T-helper 2 cell treated with Interferon-gamma antibody and Interleukin-4, amounts not matched to agents 100 ng/mL and 5 ng/mL, for 36 hours (primary cell): Measurements from ENCODE around the gene GPR152. TPM values are rescaled to one million over a fixed set of nuclear protein-coding genes. Genes with fewer than 3 reads are reported as not detected.

Experiments
- intact Hi-C: fragments of 100-400 bp; cut with micrococcal nuclease; formaldehyde crosslinking; loops from one replicate; pipeline ENCODE4 v1.15.1; 2023
- total RNA-seq: library from RNA; stranded (reverse); gene quantifications from 2 replicates; pipeline ENCODE4 v1.2.3, GENCODE V29; 2022

The GPR152 gene
- total RNA-seq, 1 donor from 2014 or later: not detected

DNA sequence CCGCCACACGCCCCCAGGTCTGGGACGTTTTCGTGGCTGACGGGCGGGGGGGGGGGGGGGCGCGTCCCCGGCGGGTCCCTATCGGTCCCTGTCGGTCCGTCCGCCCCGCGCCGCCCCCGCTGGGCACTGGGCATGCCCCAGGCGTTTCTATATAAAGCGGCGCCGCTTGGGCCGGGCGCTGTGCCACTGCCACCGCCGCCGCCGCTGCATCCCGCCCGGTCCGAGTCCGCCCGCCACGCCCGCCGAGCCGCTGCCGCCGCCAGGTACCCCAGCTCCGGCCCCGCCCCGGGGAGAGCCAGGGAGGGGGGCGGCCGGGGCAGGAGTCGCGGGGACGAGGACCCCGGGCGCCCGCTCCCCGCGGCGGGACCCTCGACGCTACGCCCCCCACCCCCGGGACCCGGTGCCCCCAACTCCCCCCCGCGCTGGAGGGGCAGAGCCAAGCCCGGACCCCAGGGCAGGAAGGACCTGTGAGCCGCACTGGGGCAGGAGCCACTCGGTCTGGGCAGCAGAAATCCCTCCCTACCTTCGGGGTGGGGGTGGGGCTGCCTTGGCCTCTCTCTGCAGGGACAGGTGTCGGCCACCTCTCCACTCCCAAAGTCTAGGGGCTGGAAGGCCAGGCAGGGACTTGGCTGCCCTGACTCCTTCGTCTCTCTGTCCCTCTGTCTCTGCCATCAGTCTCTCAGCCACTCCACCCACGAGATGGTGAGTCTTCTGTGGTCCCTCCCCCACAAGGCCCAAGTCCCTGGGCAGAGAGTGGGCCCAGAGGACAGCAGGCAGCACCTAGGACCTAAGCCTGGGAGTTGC is 36.8 kb downstream of the GPR152 start, which contains the start of gene CARNS1:
Gene CARNS1 (plus strand): TSS at position 178 of the 804 bp plus-strand sequence. CDS start 522 bp downstream, at position 700.
- intact Hi-C loops: no loop called here

DNA sequence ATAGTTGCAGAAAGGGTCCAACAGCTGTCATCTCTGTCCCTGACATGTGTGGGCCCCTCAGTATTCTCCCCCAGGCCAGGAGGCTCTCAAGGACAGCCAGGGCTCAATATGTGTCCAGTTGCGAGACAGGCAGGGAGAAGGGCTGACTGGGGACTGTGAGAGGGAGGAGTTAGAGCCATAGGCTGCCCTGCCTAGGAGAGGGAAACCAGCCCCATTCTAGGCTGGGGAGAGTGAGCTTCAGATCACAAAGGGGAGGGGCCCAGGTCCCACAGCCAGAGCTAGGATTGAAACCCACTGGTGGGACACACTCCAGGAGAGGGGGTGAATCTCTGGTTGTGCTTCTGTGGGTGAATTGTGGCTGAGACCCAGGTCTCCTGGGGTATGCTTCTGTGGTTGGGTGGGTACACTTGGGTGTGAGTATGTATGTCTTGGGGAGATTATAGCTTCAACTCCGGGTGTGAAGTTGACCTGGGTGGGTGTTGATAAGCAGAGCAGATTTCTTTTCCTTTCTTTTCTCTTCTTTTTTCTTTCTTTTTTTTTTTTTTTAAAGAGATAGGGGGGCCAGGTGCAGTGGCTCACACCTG is 39.2 kb downstream of the GPR152 start:
- intact Hi-C loops: no loop called here

DNA sequence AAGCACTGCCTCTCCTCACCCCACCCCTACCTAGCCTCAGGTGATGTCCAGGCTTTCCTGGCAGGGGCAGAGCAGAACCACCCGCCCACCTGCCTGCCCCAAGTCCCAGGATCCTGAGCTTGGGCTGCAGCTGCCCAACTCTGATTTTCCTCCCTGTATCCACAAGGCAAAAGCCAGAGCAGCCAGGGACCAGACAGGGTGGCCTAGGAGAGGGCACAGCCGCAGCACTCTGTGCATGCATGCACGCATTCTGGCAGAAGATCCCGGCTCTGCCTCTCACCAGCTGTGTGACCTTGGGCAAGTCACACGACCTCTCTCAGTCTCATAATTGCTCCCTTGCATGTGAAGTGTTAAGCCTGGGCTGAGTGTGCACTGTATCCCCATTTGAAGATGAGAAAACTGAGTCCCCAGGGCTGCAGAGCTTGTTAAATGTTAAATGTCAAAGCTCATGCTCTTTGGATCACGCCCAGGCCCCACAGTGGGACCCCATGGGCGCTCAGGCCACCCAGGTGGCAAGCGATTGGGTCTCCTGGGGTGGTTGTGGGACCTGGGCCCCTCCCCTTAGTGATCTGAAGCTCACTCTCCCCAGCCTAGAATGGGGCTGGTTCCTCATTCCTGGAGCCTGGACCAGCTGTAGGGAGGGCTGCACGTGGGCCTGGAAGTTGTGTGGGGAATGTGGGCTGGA is 39.9 kb downstream of the GPR152 start:
- intact Hi-C loops: no loop called here

DNA sequence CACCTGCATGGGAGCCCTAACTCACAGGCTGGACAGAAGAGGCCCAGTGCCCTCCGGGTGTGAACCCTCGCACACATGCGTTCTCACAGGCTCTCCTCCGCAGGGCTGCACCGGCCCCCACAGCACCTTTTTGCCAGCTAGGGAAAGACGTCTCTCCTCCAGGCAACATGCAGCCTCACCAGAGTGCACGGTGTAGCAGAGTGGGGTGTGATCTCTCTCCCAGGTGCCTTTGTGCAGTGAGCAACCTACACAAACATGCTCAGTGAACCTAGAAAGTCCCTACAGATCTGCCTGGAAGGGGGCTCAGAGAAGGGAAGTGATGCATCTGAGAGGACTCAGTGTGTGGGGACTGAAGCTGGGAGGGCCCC is 40.8 kb downstream of the GPR152 start:
- intact Hi-C loops: no loop called here

DNA sequence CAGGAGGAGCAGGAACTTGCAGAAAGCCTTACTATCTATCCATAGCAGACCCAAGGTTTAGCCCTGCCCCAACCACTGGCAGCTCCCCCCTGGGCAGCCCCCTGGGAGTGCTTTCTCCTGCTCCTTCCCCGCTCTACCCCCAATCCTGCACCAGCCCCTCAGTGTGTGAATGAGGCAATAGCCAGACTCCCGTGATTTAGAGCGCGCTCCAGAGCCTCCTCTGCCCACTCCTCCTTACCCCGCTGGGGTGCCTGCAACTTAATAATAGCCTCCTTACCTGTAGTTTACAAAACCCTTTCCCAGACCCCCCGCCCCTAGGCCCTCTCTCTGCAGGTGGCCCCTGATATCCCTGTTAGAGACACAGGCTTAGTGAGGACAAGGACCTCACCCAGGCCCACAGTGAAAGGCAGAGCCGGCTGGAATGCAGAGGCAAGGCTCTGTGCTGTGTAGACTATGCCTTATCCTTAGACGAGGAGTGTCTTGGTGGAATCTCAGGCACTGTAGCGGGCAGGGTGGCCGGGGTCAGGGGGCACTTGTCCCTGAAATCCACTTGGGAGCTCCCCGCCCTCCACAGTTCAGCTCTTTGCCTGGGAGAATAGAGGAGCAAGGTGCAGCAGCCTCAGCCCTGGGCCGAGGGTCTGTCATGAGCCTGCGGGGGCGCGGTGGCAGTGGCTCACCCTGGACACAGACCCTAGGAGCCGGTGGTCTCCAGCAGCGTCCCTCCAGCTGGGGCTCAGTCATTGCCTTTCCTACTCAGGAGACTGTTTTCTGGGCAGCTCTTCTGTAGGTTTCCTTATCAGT is 41.3 kb downstream of the GPR152 start:
- intact Hi-C loops: no loop called here

DNA sequence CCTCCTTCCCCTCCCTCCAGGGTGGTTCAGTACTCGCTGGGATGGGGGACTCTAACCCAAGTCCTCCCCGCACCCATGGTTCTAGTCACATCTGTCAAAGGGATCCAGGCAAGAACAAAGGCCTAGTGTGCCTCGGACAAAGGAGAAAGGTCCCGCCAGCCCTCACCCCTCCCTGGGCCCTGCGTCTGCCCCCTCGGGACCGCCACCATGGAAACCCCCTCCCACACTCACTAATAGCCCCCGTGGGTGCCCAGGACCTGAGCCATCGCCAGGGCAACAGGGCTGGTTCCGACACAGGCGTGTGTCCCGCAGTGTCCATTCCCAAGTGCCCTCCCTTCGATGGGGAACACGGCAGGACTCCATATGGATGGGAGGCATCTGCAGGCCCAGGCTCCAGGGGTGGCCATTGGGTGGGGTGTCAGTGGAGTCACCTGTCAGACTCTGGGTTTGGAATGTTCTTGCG is 42.1 kb downstream of the GPR152 start:
- intact Hi-C loops: no loop called here

DNA sequence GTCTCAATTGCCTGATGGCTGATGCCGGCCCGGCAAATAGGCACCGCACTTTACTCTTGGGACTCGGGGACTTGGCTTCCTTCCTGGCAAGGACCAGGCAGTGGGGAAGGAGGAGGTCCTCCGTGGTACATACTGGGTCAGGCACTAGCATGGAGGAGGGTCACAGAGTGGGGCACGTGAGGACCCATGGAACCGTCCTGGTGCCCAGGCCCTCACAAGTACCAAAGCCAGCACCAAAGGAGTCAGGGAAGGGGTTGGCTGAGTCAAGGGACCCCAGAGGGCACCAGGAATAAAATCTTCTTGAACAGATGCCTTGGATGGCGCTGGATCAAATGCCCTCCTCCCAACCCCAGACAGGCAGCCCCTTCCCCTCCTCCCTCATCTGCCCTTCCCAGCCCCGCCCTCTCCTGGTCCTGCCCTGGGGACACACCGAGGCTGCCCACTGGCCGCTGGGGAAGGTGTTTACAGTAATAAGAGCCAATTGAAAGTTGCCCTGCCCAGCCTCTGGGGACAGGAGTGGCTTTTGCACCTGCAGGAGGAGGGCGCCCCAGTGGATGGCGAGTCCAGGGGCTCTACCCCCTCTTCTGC is 42.7 kb downstream of the GPR152 start:
- intact Hi-C loops: no loop called here

DNA sequence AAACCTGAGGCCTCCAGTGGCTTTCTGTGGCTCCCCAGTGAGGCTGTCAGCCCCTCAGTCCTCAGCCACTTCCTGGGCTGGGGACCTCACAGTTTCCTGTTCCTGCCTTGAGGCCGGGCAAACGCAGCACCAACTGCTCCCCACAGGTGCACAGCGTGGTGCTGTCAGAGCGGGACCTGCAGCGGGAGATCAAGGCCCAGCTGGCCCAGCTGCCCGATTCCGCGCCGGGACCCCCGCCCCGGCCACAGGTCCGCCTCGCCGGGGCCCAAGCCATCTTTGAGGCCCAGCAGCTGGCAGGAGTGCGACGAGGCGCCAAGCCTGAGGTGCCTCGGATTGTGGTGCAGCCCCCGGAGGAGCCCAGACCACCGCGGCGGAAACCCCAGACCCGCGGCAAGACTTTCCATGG is 43.3 kb downstream of the GPR152 start:
- intact Hi-C loops: no loop called here

DNA sequence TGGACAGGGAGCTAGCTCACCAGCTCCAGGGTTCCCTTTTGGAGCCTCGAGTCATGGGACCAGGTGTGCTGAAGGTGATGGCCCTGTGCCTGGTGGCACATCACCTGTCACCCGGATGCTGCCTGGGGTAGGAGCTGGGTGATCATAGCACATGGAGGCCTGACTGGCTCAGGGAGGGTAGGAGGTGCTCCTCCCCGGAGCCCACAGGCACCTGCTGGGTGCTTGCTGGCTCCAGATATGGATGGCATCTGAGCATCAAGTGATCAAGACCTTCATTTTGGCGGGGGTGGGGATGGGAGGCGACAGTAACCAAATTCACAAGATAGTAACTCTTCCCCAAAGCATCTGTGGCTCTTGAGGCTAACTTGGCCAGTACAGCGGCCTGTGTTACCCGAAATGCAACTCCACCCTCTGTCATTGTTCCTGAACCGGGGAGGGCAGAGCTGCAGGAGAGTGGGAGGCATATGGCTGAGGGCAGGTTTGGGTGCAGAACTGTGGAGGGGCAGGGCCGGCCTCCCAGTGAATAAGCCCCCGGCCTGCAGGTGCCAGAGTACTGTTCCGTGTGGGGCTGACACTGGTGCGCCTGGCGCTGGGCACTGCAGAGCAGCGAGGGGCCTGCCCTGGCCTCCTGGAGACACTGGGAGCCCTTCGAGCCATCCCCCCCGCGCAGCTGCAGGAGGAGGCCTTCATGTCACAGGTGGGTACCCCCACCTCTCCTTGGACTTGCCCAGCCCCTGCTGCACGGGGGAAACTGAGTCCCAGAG is 43.9 kb downstream of the GPR152 start:
- intact Hi-C loops: no loop called here

DNA sequence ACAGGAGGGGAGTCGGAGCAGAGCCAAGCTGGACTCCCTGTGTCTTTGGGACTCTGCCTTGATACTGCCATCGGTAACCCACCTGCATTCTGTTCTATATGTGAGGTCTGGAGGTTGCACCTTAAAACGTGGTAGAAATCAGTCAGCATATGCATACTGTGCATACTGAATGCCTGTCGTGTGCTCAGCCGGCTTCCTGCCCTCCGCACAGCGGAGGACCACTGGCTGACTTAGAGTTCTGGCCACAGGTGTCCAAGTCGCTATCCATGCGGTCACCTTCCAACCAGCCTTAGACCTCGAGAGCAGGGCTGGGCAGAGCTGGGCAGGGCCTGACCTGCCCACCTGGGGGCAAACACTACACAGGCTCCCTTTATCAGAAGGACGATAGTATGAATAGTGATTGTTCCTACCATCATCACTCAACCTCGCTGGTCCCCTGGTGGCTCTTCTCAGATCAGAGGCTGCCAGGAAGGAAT is 44.8 kb downstream of the GPR152 start:
- intact Hi-C loops: no loop called here

DNA sequence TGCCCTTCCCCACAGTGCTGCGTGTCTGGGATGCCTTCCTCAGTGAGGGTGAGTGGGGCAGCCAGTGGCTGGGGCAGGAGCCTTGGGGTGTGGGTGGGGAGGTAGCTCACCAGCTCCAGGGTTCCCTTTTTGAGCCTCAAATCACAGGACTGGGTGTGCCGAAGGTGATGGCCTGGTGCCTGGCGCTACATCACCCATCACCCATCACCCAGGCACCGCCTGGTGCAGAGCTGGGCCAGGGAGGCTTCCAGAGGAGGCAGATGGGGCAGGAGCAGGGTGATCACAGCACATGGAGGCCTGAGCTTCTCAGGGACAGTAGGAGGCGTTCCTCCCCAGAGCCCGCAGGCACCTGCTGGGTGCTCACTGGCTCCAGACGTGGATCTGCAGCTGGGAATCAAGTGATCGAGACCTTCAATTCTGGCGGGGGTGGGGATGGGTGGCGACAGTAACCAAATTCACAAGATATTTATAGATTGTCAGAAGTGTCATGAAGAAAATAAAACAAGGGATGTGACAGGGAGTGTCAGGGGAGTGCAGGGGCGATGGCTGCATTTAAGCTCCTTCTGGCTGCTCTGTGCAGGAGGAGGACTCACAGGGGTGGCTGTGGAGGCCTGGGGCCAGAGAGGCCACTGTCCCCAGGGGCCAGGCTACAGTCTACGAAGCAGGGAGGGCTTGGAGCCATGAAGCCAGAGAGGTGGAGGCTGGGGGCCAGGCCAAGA is 45.4 kb downstream of the GPR152 start:
- intact Hi-C loops: no loop called here

DNA sequence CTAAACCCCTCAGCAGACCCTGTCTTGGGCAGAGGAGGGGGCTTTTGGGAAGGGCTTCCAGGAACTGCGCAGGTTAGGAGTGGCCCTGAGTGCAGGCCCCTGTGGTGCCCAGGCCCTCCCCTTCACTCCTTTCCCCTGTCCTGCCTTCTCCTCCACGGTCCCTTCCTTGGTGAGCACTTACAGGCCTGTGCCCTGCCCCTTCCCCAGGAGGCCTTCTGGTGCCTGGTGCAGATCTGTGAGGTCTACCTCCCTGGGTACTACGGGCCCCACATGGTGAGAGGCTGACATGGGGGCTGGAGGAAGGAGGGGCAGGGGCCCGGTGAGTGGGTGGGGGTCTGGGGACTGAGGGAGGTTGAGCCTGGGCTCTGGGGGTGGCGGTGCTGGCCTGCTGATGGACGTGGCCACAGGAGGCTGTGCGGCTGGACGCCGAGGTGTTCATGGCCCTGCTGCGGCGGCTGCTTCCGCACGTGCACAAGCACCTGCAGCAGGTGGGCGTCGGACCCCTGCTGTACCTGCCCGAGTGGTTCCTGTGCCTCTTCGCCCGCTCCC is 46.0 kb downstream of the GPR152 start:
- intact Hi-C loops: no loop called here

DNA sequence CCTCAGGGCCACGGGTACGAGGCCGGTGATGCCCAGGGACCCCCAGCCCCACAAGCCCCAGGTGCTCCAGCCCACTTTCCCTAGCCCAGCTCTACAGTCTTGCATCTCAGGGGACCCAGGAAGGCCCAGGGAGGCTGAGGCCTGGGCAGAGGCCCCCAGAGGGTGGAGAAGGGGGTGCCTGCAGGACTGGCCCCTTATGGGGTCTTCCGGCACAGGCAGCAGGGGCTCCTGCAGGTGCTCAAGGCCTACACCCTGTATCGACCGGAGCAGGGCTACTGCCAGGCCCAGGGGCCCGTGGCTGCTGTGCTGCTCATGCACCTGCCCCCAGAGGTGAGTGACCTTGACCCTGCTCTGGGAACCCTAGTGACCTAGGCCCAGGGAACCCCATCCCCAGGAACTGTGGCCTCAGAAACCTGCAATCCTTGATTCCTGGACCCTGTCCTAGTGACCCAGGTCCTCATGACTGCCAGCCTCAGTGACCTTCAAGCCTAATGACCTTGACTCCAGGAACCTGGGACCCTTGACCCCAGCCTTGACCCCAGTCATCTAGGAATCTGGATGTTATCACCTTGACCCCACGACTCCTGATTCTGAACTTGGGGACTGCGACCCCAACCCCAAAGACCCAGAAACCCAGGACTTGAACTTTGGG is 46.7 kb downstream of the GPR152 start:
- intact Hi-C loops: no loop called here

DNA sequence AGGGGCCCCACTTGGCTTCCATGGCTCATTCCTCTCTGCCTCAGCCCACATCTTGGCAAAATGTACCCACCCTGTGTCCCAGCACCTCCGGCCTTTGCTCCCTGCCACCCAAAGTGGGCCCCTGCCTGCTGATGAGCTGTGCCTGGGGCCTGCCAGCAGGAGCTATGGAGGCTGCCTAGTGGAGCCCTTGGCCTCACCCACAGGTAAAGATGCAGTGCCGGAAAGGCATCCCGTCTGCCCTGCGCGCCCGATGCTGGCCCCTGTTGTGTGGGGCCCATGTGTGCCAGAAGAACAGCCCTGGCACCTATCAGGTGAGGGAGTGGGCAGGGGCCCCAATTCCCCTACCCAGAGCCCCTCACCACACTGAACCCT is 47.3 kb downstream of the GPR152 start:
- intact Hi-C loops: no loop called here

DNA sequence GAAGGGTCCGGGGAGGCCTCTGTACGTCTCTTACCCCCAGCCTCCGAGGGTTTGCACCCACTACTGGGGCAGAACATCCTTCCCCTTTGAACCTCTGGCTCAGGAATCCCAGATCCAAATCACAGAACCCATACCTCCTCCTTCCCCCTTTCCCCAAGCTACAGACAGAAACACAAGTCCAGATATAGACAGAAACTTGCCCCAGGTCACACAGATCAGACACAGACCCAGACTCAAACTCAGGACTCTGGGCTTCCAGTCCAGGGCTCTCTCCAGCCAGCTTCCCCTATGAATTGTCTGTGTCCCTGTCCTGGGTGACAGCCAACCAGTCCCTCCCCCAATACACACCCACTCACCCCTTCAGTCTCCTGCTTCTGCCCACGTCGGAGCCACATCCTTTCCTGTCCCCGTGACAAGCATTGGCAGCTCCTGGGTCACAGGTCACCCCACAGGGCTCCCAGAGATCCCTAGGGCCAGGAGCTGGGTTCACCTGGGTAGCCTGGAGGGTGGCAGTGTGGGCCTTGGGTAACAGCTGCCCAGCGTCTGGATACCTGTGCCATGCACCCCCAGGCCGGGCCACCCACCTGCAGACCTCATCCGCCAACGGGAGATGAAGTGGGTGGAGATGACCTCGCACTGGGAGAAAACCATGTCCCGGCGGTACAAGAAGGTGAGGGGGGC is 47.9 kb downstream of the GPR152 start:
- intact Hi-C loops: loop anchor here (5.0 kb wide), 1 partner anchor 117 kb away; the partner anchor contains the start of gene ANKRD13D

DNA sequence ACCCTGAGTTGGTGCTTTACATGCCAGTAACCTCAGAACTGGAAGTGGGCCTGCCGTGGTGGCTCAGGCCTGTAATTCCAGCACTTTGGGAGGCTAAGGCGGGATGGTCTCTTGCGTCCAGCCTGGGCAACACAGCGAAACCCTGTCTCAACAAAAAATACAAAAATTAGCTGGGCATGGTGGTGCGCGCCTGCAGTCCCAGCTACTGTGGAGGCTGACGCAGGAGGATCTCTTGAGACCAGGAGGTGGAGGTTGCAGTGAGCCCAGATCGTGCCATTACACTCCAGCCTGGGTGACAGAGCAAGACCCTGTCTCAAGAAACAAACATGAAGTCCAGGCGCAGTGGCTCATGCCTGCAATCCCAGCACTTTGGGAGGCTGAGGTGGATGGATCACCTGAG is 49.4 kb downstream of the GPR152 start:
- intact Hi-C loops: loop anchor here (1.0 to 5.0 kb wide), 6 partner anchors 18 to 116 kb away; partner anchors contain the start of genes ANKRD13D, RPS6KB2 and TMEM134

DNA sequence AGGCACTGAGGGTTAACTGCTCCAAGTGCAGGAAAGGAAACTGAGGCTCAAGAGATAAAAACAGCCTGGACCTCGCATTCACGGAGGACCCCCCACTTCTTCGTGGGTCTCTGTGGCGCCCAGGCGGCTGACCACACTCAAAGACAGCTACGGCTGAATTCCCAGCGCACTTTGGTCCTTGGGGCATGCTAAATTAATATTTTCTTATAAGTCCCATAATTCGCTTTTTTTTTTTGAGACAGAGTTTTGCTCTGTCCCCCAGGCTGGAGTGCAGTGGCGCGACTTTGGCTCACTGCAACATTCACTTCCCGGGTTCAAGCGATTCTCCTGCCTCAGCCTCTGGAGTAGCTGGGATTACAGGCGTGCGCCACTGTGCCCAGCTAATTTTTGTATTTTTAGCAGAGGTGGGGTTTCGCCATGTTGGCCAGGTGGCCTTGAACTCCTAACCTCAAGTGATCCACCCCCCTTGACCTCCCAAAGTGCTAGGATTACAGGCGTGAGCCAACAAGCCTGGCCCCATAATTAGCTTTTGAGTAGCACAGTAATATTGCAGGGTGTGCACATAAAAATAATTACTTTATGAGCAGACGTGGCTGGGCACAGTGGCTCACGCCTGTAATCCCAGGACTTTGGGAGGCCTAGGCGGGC is 50.2 kb downstream of the GPR152 start:
- intact Hi-C loops: loop anchor here (1.0 to 5.0 kb wide), 4 partner anchors 18 to 115 kb away; partner anchors contain the start of genes ANKRD13D and RPS6KB2
